ENCODE results near the gene DNAH1.

DNA sequence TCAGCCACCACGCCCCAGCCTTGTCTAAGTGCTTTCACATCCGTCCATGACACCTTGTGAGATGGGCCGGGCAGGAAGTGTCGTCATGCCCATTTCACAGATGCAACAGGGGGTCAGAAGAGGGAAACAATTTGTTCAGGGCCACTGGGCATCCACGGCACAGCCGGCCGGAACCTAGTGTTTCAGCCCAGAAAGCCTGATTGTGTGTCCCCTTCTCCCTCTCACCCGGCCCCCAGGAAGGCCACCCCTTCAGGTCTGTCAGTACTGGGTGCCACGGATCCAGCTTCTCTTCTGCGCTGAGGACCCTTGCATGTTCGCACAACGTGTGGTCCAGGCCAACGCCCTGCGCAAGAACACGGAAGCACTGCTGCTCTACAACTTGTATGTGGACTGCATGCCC is 15.8 kb downstream of the DNAH1 start:
- TF ChIP-seq, protein P1, sequence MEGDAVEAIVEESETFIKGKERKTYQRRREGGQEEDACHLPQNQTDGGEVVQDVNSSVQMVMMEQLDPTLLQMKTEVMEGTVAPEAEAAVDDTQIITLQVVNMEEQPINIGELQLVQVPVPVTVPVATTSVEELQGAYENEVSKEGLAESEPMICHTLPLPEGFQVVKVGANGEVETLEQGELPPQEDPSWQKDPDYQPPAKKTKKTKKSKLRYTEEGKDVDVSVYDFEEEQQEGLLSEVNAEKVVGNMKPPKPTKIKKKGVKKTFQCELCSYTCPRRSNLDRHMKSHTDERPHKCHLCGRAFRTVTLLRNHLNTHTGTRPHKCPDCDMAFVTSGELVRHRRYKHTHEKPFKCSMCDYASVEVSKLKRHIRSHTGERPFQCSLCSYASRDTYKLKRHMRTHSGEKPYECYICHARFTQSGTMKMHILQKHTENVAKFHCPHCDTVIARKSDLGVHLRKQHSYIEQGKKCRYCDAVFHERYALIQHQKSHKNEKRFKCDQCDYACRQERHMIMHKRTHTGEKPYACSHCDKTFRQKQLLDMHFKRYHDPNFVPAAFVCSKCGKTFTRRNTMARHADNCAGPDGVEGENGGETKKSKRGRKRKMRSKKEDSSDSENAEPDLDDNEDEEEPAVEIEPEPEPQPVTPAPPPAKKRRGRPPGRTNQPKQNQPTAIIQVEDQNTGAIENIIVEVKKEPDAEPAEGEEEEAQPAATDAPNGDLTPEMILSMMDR (IDR thresholded peaks at IDR 0.05), result no peak
- no peak for TF ChIP-seq EZH2 (IDR thresholded peaks at IDR 0.05; ENCODE audit: borderline replicate concordance, insufficient read depth, low read depth, low read length, poor library complexity, severe bottlenecking)
